Kidney (tissue), 14 donors: Measurements from ENCODE around the gene IL17RE. TPM values are rescaled to one million over a fixed set of nuclear protein-coding genes. Genes with fewer than 3 reads are reported as not detected.
"Not testable (repeated sequence)": the region's sequence is repeated elsewhere in the genome, so short reads cannot be mapped to it uniquely, and the experiment has no call there.

Experiments
- DNase-seq, 5 donors: peaks; one replicate each; pipeline ENCODE4 v3.0.0-alpha.2; 2013 to 2020
- FAIRE-seq: peaks from 2 replicates; lab custom pipeline; 2012; peaks lifted over from hg19 to GRCh38; lab: Jason Lieb, UNC
- H3K27ac ChIP-seq, 2 donors: one replicate each; pipeline ENCODE4 v1.7.0; 2013; ENCODE audit warnings: low read depth in 2 of 2, low read length in 2 of 2, inconsistent platforms in 1 of 2
- H3K27me3 ChIP-seq: one replicate; pipeline ENCODE4 v1.7.1; 2013; ENCODE audit warnings: low read length, inconsistent platforms; ENCODE audit not compliant: control insufficient read depth, insufficient read depth
- H3K36me3 ChIP-seq, 3 donors: one replicate each; pipeline versions ENCODE4 v1.7.0 to v1.7.1; 2013; ENCODE audit warnings: low read length in 3 of 3, control low read depth in 1 of 3, inconsistent platforms in 1 of 3; ENCODE audit not compliant: insufficient read depth in 3 of 3, control insufficient read depth in 2 of 3
- H3K4me1 ChIP-seq, 3 donors: one replicate each; pipeline versions ENCODE4 v1.7.0 to v1.7.1; 2013; ENCODE audit warnings: low read length in 3 of 3, inconsistent platforms in 1 of 3, low read depth in 1 of 3; ENCODE audit not compliant: control insufficient read depth in 2 of 3, insufficient read depth in 2 of 3
- H3K4me3 ChIP-seq, 3 donors: one replicate each; pipeline versions ENCODE4 v1.7.0 to v1.8.1; 2013; ENCODE audit warnings: low read length in 3 of 3, control low read depth in 1 of 3, inconsistent platforms in 1 of 3
- H3K9ac ChIP-seq, 3 donors: one replicate each; pipeline versions ENCODE4 v1.7.0 to v1.7.1; 2013; ENCODE audit warnings: low read length in 3 of 3, control low read depth in 1 of 3, inconsistent platforms in 1 of 3
- H3K9me3 ChIP-seq, 3 donors: one replicate each; pipeline versions ENCODE4 v1.7.0 to v1.7.1; 2013; ENCODE audit warnings: low read length in 3 of 3, control low read depth in 1 of 3, inconsistent platforms in 1 of 3; ENCODE audit not compliant: control insufficient read depth in 2 of 3, insufficient read depth in 1 of 3
- intact Hi-C: fragments of 100-400 bp; cut with DNase I; formaldehyde crosslinking; loops from one replicate; pipeline ENCODE4 v1.11.1; 2022
- polyA plus RNA-seq: library from polyadenylated mRNA; stranded (reverse); fragments of 350-450 nt; fragmentation: Illumina TruSeq; extraction: RNeasy Lipid Tissue Mini Kit (QIAGEN cat#74804); gene quantifications from one replicate; pipeline ENCODE4 v1.2.3, GENCODE V29; 2014; ENCODE audit warnings: low read depth, low replicate concordance; ENCODE audit not compliant: insufficient read depth
- total RNA-seq: library from RNA; stranded (reverse); fragmentation: NEBNext Ultra II Directional; extraction: Animal tissue kit (Norgen Biotek cat#: 25700); gene quantifications from one replicate; pipeline ENCODE4 v1.2.1, GENCODE V29; 2021
- TF ChIP-seq, protein P1 (sequence below): IDR thresholded peaks from 3 replicates; pipeline ENCODE4 v1.5.1; 2012; ENCODE audit warnings: mild to moderate bottlenecking, moderate library complexity, borderline replicate concordance; ENCODE audit not compliant: insufficient read depth; ENCODE audit errors: extremely low read depth
- donor health status: control.
- donor health status: control.
- donor health status: control.
- donor health status: control.
- donor health status: control.
- donor health status: DM: yes; HTN: yes; CAD: no.
- donor health status: Normal renal cell carcinoma (clear cell type).

IL17RE gene
- total and polyA plus RNA-seq, 2 donors from 2014 or later = 7.5 to 8.5 TPM

GRCh38 chr3:9875448-9875847 lies 27.2 kb upstream of the IL17RE start:
- Histone ChIP-seq H3K27ac (no peak overlapping the region), H3K36me3 (no peaks in the 10 kb centered on the region), H3K4me1 (no peaks in the 10 kb centered on the region), H3K4me3 (no peak overlapping the region), H3K9me3 (no peaks in the 10 kb centered on the region), H3K9ac (no peak overlapping the region), H3K27me3 (no peaks in the 10 kb centered on the region)
- no peak for DNase-seq
- no peak for FAIRE-seq
- TF ChIP-seq, protein P1, sequence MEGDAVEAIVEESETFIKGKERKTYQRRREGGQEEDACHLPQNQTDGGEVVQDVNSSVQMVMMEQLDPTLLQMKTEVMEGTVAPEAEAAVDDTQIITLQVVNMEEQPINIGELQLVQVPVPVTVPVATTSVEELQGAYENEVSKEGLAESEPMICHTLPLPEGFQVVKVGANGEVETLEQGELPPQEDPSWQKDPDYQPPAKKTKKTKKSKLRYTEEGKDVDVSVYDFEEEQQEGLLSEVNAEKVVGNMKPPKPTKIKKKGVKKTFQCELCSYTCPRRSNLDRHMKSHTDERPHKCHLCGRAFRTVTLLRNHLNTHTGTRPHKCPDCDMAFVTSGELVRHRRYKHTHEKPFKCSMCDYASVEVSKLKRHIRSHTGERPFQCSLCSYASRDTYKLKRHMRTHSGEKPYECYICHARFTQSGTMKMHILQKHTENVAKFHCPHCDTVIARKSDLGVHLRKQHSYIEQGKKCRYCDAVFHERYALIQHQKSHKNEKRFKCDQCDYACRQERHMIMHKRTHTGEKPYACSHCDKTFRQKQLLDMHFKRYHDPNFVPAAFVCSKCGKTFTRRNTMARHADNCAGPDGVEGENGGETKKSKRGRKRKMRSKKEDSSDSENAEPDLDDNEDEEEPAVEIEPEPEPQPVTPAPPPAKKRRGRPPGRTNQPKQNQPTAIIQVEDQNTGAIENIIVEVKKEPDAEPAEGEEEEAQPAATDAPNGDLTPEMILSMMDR = no peak
- intact Hi-C loops = no loop called here

GRCh38 chr3:9876255-9876654 lies 26.4 kb upstream of the IL17RE start:
- H3K9me3 ChIP-seq, intact Hi-C loops, FAIRE-seq, H3K27ac ChIP-seq, DNase-seq, H3K27me3 ChIP-seq, H3K36me3 ChIP-seq, H3K4me3 ChIP-seq, H3K4me1 ChIP-seq, H3K9ac ChIP-seq: not testable (repeated sequence)

- intact Hi-C loops = no loop called here
- FAIRE-seq = no peak
- TF ChIP-seq, protein P1 = no peak
These were observed 25.7 kb upstream of the IL17RE start for GRCh38 chr3:9876991-9877390.

DNA sequence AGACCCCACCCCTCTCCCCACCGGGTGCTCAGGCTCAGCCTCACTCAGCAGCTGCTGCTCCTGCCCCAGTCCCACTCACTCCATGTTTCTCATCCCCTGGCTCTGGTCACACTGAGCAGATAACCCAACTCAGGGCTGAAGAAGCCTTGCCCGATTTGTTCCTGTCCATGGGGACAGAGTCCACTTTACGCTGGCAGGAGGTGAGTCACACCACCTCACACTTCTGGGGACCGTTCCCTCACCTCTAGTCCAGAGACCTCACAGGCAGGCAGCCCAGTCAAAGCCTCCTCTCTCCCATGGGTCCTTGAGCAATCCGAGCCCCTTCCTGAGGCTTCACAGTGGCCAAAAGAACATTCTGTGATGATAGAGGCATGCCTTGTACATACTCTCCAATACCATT lies 23.9 kb upstream of the IL17RE start:
- Histone ChIP-seq H3K27me3 (no peaks in the 10 kb centered on the region), H3K9ac (no peak overlapping the region), H3K36me3 (no peaks in the 10 kb centered on the region), H3K9me3 (no peaks in the 10 kb centered on the region), H3K4me3 (no peak overlapping the region), H3K27ac (no peak overlapping the region), H3K4me1 (no peaks in the 10 kb centered on the region)
- intact Hi-C loops = no loop called here
- DNase-seq (no peak), FAIRE-seq (no peak)
- TF ChIP-seq, protein P1 = no peak

More at GRCh38 chr3:9876991-9877390, 25.7 kb upstream of the IL17RE start:
- Histone ChIP-seq H3K27ac (no peak overlapping the region), H3K9me3 (no peaks in the 10 kb centered on the region), H3K4me3 (no peak overlapping the region), H3K36me3 (no peaks in the 10 kb centered on the region), H3K4me1 (no peaks in the 10 kb centered on the region), H3K9ac (no peak overlapping the region), H3K27me3 (no peaks in the 10 kb centered on the region)
- DNase-seq = no peak
